Right lobe of liver (tissue), 6 donors: ENCODE measurements around the gene ADISSP. TPM values are rescaled to one million over a fixed set of nuclear protein-coding genes. Genes with fewer than 3 reads are reported as not detected.

Experiments
- ATAC-seq, 4 donors: fragments of 200-7000 bp; cut with Tn5 transposase; one replicate each; pipeline ENCODE4 v1.9.1; 2020; ENCODE audit warnings: mild to moderate bottlenecking in 4 of 4, moderate library complexity in 4 of 4
- DNase-seq, 3 donors: peaks; one replicate each; pipeline ENCODE4 v3.0.0-alpha.2; 2020
- H3K27ac ChIP-seq, 3 donors: fragments of 200-600 bp; one replicate each; pipeline ENCODE4 v1.8.0; 2022
- H3K27me3 ChIP-seq, 2 donors: fragments of 200-600 bp; one replicate each; pipeline ENCODE4 v1.8.0; 2022
- H3K36me3 ChIP-seq, 4 donors: fragments of 200-600 bp; sonication (generic) in 1 of 4; one replicate each; pipeline versions ENCODE4 v1.5.1 to v1.8.0; 2017 to 2022; ENCODE audit warnings: control low read depth in 1 of 4
- H3K4me1 ChIP-seq, 4 donors: fragments of 200-600 bp; sonication (generic) in 1 of 4; one replicate each; pipeline versions ENCODE4 v1.5.1 to v1.8.0; 2017 to 2022; ENCODE audit warnings: control low read depth in 1 of 4
- H3K4me3 ChIP-seq, 3 donors: fragments of 200-600 bp; one replicate each; pipeline ENCODE4 v1.8.0; 2022
- H3K9me3 ChIP-seq, 4 donors: fragments of 200-600 bp; sonication (generic) in 1 of 4; one replicate each; pipeline versions ENCODE4 v1.5.1 to v1.8.0; 2017 to 2022; ENCODE audit warnings: control low read depth in 1 of 4
- POLR2A ChIP-seq: fragments of 450-650 bp; IDR thresholded peaks from one replicate; pipeline ENCODE4 v1.6.1; 2017; ENCODE audit warnings: antibody characterized with exemption, mild to moderate bottlenecking
- WGBS: methylation state at CpG from one replicate; pipeline ENCODE4 v1.1.6; 2018; ENCODE audit warnings: low coverage, low lambda C conversion rate; ENCODE audit not compliant: insufficient coverage; ENCODE audit errors: missing lambda C conversion rate; 5-methylcytosine and 5-hydroxymethylcytosine counted together
- intact Hi-C, 2 donors: fragments of 100-400 bp; cut with DNase I; formaldehyde crosslinking; loops; one replicate each; pipeline versions ENCODE4 v1.11.2 to v1.14.1; 2022
- total RNA-seq, 6 experiments: library from RNA; depleted of rRNA in 2 of 6; stranded (reverse); fragments of >200 nt in 2 of 6; fragmentation: NEBNext Ultra II Directional in 3 of 6; extraction: Animal tissue kit (Norgen Biotek cat#: 25700) in 3 of 6; gene quantifications; one replicate each; pipeline versions ENCODE4 v1.1.0 to v1.2.4, GENCODE V29; 2016 to 2023
- TF ChIP-seq, protein P1 (sequence below), 4 donors: fragments of 200-600 bp in 3 of 4; fragments of 450-650 bp in 1 of 4; IDR thresholded peaks; one replicate each; pipeline versions ENCODE4 v1.5.1 to v1.8.0; 2016 to 2022; ENCODE audit warnings: antibody characterized with exemption in 4 of 4, mild to moderate bottlenecking in 2 of 4
- donor health status: DM: no; HTN: yes; CAD: no.
- donor health status: DM: no; HTN: no; CAD: no.
- donor health status: DM: no; HTN: no; CAD: no.
- donor health status: DM: no; HTN: yes; CAD: no.
- donor health status: DM: no; HTN: yes; CAD: no.

Gene ADISSP
- total RNA-seq, 6 experiments from 2014 or later = 9.6 to 11.7 (median 9.9) TPM

DNA sequence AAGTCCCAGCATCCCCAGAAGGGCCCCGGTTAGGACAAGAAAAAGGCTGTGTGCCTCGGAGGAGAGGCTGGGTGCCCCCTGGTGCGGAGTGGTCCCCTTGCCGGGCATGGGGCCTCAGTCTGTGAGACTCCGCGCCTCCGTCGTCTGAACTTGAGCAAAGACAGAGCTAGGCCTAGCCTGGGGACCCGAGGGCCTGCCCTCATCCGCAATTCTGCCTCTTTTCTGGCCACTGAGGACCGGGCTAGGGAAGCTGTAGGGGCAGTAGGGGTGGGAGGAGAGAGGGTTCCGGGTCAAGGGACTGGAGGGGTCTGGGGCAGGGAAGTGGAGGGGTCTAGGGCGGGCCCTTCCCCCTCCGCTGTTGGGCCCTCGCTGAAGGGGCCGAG, 35.6 kb downstream of the ADISSP start:
- Histone ChIP-seq H3K4me3 (no peak overlapping the region), H3K27me3 (no peaks in the 10 kb centered on the region), H3K27ac (no peak overlapping the region), H3K9me3 (no peaks in the 10 kb centered on the region), H3K4me1 (peaks cover 0 to 9% (median 0%) of the 10 kb centered on the region in 4 donors), H3K36me3 (no peaks in the 10 kb centered on the region)
- DNase-seq = no peak
- intact Hi-C loops = no loop called here
- no peak for ATAC-seq
- WGBS = no CpG with 5 or more reads among the region's 16 CpGs
- no peak for TF ChIP-seq POLR2A
- TF ChIP-seq, protein P1, sequence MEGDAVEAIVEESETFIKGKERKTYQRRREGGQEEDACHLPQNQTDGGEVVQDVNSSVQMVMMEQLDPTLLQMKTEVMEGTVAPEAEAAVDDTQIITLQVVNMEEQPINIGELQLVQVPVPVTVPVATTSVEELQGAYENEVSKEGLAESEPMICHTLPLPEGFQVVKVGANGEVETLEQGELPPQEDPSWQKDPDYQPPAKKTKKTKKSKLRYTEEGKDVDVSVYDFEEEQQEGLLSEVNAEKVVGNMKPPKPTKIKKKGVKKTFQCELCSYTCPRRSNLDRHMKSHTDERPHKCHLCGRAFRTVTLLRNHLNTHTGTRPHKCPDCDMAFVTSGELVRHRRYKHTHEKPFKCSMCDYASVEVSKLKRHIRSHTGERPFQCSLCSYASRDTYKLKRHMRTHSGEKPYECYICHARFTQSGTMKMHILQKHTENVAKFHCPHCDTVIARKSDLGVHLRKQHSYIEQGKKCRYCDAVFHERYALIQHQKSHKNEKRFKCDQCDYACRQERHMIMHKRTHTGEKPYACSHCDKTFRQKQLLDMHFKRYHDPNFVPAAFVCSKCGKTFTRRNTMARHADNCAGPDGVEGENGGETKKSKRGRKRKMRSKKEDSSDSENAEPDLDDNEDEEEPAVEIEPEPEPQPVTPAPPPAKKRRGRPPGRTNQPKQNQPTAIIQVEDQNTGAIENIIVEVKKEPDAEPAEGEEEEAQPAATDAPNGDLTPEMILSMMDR (IDR thresholded peaks at IDR 0.05) = no peak

DNA sequence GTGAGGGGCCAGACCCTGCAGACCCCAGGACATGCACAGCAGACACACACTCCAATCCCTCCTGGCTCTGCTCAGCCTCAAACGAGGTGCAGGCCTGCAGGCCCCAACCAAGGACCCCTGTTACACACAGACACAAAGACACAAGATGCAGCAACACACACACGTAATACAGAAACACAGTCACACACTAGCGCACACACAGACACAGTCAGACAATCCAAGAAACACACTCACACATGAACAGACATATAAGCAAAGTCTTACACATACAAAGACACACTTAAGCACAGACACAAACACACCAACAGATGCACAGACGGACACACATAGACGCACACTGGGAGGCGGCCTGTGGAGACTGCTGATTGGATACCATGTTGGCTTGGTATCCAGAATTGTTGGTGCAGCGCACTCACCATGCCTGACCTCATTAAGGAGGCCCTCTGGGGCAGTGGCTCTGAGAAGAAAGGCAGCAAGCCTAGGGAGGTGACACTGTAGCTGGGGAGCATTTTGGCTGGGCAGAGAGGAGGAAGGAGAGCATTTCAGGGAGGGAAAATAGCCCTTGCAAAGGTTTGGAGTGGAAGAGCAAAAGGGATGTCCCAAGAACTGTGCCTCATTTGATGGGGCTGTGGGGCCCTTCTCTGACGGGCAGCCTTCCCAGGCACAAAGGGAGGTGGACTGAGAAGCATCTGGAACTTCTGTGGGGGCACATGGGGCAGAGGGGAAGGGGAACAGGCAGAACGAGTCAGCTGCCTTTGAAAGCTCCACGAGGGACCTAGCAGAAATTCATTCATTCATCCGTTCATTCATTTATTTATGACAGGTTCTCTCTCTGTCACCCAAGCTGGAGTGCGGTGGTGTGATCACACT, 36.5 kb downstream of the ADISSP start:
- no peaks in the 10 kb centered on the region for H3K4me1 ChIP-seq
- H3K27me3 ChIP-seq = no peaks in the 10 kb centered on the region
- H3K36me3 ChIP-seq = no peaks in the 10 kb centered on the region
- H3K9me3 ChIP-seq = no peaks in the 10 kb centered on the region
- WGBS = 81% methylated on average over 11 of the region's 12 CpGs
- DNase-seq (no peak), ATAC-seq (no peak)
- H3K27ac ChIP-seq = no peak overlapping the region
- TF ChIP-seq POLR2A = no peak
- TF ChIP-seq, protein P1 (IDR thresholded peaks at IDR 0.05) = no peak
- H3K4me3 ChIP-seq = no peak overlapping the region
- intact Hi-C loops = no loop called here

DNA sequence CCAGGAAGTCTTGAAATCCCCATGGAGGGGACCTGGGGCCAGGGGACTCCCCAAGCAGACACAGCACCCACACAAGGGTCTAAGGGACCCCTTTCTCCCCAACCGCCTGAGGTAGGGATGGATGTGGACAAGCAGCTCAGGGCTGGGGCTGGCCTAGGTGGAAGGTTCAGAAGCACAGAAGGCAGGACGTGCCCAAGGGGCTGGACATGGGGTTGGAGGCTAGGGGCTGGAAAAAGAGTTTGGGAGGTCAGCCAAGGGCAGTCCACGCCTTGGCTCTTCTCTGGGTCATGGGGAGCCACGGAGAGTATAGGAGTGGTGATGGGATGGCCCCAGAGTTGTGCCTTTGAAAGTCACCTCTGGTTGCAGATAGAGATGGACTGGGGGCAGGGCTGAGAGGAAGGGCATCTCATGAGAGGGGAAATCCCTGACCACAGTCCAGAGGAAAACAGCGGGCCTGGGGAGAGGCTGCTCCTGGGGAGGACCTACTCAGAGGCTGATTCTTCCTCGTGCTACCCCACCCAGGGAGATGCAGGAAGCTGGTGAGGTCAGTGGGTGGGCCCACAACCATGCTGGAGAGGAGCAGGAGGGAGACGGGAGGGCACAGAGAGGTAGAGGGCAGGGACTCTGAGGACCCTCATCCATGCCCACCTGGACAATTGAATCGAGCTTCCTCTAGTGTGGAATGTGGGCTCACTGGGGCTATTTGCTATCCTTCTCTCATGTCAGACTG, 37.6 kb downstream of the ADISSP start:
- Histone ChIP-seq H3K4me1 (no peaks in the 10 kb centered on the region), H3K36me3 (no peaks in the 10 kb centered on the region), H3K9me3 (no peaks in the 10 kb centered on the region), H3K27me3 (no peaks in the 10 kb centered on the region), H3K4me3 (no peak overlapping the region), H3K27ac (no peak overlapping the region)
- no peak for DNase-seq
- WGBS = 50% methylated on average over 6 of the region's 8 CpGs
- ATAC-seq = no peak
- intact Hi-C loops = no loop called here
- TF ChIP-seq, protein P1 (IDR thresholded peaks at IDR 0.05) = no peak
- TF ChIP-seq POLR2A = no peak

DNA sequence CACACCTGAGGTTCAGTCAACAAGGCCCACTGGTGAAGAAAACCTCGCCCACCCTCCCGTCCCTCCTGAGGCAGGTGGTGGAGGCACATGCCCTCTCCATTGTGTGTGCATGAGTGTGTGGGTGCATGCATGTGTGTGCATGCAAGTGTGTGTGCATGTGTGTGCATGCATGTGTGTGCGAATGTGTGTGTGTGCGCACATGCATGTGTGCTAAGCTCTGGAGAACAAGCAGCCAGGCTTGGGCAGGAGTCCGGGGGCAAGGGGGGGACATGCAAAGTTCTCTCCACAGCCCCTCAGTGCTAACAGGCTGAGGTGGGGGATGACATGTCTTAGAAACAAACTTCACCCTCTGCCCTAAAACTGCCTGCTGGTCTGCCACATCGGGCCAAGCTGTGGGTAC, 38.2 kb downstream of the ADISSP start:
- Histone ChIP-seq H3K27ac (no peak overlapping the region), H3K4me1 (no peaks in the 10 kb centered on the region), H3K36me3 (no peaks in the 10 kb centered on the region), H3K9me3 (no peaks in the 10 kb centered on the region), H3K4me3 (no peak overlapping the region), H3K27me3 (no peaks in the 10 kb centered on the region)
- intact Hi-C loops = no loop called here
- no peak for ATAC-seq
- WGBS = 60% methylated on average over 1 of the region's 6 CpGs
- TF ChIP-seq POLR2A = no peak
- TF ChIP-seq, protein P1 (IDR thresholded peaks at IDR 0.05) = no peak
- DNase-seq = no peak
